Esophagus muscularis mucosa (tissue), 4 donors: ENCODE results near the gene CBL. TPM values are rescaled to one million over a fixed set of nuclear protein-coding genes. Genes with fewer than 3 reads are reported as not detected.

ENCODE experiments used
- DNase-seq: peaks from one replicate; pipeline ENCODE4 v3.0.0-alpha.2; 2017; ENCODE audit errors: extremely low spot score
- H3K27ac ChIP-seq, 4 donors: fragments of 200-600 bp; sonication (generic); replicated peaks in 1 of 4; 1 replicate in 3 of 4; 2 replicates in 1 of 4; pipeline ENCODE4 v1.5.1; 2016 to 2019; ENCODE audit warnings: mild to moderate bottlenecking in 1 of 4
- H3K27me3 ChIP-seq, 4 donors: fragments of 200-600 bp; sonication (generic); one replicate each; pipeline versions ENCODE4 v1.5.1 to v1.6.0; 2016 to 2019
- H3K36me3 ChIP-seq, 4 donors: fragments of 200-600 bp; sonication (generic); one replicate each; pipeline ENCODE4 v1.5.1; 2016 to 2019
- H3K4me1 ChIP-seq, 4 donors: fragments of 200-600 bp; sonication (generic); one replicate each; pipeline ENCODE4 v1.5.1; 2016 to 2019
- H3K4me3 ChIP-seq, 4 donors: fragments of 200-600 bp; sonication (generic); 1 replicate in 2 of 4; 2 replicates in 2 of 4; pipeline ENCODE4 v1.5.1; 2016 to 2019; ENCODE audit warnings: mild to moderate bottlenecking in 4 of 4, moderate library complexity in 1 of 4
- H3K9me3 ChIP-seq, 4 donors: fragments of 200-600 bp; sonication (generic); 1 replicate in 3 of 4; 2 replicates in 1 of 4; pipeline ENCODE4 v1.5.1; 2016 to 2019
- EP300 ChIP-seq: sonication (generic); formaldehyde crosslinking; IDR thresholded peaks from one replicate; pipeline ENCODE4 v1.6.1; 2017; ENCODE audit warnings: antibody characterized with exemption
- POLR2A ChIP-seq: fragments of 450-650 bp; IDR thresholded peaks from one replicate; pipeline ENCODE4 v1.6.1; 2017; ENCODE audit warnings: antibody characterized with exemption, moderate library complexity, mild to moderate bottlenecking, low read depth
- POLR2AphosphoS5 ChIP-seq, 2 donors: sonication (generic); formaldehyde crosslinking; IDR thresholded peaks; one replicate each; pipeline ENCODE4 v1.6.1; 2017; ENCODE audit warnings: antibody characterized with exemption in 2 of 2
- WGBS: methylation state at CpG from one replicate; pipeline ENCODE4 v1.1.5; 2018; 5-methylcytosine and 5-hydroxymethylcytosine counted together
- intact Hi-C: fragments of 100-400 bp; cut with DNase I; formaldehyde crosslinking; loops from one replicate; pipeline ENCODE4 v1.15.1; 2023
- total RNA-seq, 4 donors: library from RNA; depleted of rRNA; stranded (reverse); fragments of >200 nt; gene quantifications; one replicate each; pipeline versions ENCODE4 v1.1.0 to v1.2.1, GENCODE V29; 2016
- TF ChIP-seq, protein P1 (sequence below), 3 experiments: fragments of 200-600 bp in 2 of 3; fragments of 450-650 bp in 1 of 3; sonication (generic) in 2 of 3; IDR thresholded peaks; one replicate each; pipeline ENCODE4 v1.5.1; 2017 to 2019; ENCODE audit warnings: antibody characterized with exemption in 3 of 3, mild to moderate bottlenecking in 2 of 3, moderate library complexity in 1 of 3

CBL gene
- total RNA-seq, 4 donors from 2014 or later: 20.7 to 27.7 (median 24.1) TPM

DNA sequence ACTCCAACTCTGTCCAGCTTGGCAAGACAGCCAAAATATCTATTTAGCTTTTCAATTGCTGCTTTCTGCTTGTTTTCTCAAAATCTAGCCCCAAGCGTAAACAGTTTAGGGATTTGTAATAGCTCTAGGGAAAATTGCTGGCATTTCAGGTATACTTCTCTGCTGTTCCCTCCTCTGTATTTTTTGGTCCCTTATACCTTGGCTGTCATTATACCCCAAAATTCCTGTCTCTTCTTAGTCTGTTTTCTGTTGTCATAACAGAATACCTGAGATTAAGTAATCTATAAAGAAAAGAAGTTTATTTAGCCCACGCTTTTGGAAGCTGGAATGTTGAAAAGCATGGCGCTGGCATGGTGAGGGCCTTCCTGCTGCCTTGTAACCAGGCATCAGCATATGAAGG is 87.3 kb downstream of the CBL start:
- Histone ChIP-seq H3K9me3 (peaks cover 0 to 9% (median 0%) of the 10 kb centered on the region in 4 donors), H3K27ac (no peak overlapping the region), H3K36me3 (peaks cover 0 to 41% (median 30%) of the 10 kb centered on the region in 4 donors), H3K4me1 (peaks cover 11 to 21% (median 18%) of the 10 kb centered on the region in 4 donors), H3K27me3 (no peaks in the 10 kb centered on the region), H3K4me3 (no peak overlapping the region)
- DNase-seq: no peak
- WGBS: 88% methylated on average over 3 of the region's 3 CpGs
- no peak for TF ChIP-seq POLR2AphosphoS5 (IDR thresholded peaks at IDR 0.05)
- no peak for TF ChIP-seq POLR2A
- no peak for TF ChIP-seq EP300
- TF ChIP-seq, protein P1, sequence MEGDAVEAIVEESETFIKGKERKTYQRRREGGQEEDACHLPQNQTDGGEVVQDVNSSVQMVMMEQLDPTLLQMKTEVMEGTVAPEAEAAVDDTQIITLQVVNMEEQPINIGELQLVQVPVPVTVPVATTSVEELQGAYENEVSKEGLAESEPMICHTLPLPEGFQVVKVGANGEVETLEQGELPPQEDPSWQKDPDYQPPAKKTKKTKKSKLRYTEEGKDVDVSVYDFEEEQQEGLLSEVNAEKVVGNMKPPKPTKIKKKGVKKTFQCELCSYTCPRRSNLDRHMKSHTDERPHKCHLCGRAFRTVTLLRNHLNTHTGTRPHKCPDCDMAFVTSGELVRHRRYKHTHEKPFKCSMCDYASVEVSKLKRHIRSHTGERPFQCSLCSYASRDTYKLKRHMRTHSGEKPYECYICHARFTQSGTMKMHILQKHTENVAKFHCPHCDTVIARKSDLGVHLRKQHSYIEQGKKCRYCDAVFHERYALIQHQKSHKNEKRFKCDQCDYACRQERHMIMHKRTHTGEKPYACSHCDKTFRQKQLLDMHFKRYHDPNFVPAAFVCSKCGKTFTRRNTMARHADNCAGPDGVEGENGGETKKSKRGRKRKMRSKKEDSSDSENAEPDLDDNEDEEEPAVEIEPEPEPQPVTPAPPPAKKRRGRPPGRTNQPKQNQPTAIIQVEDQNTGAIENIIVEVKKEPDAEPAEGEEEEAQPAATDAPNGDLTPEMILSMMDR (IDR thresholded peaks at IDR 0.05): no peak
- intact Hi-C loops: no loop called here

DNA sequence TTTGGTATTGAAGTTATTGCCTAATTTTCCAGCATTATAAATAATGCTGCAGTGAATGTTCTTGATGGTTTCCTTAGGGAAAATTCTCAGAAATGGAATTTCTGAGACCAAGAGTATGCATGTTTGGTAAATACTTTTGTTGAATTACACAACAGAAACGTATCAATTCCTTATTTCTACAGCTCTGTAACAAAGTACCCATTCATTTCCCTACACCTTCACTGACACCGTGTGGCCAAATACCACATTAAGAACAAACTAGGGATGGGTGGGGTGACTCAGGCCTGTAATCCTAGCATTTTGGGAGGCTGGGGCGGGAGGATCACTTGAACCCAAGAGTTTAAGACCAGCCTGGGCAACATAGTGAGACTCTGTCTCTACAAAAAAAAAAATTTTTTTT is 89.0 kb downstream of the CBL start:
- no peak for TF ChIP-seq EP300
- TF ChIP-seq, protein P1 (IDR thresholded peaks at IDR 0.05): no peak
- no peak for TF ChIP-seq POLR2AphosphoS5 (IDR thresholded peaks at IDR 0.05)
- no peak for TF ChIP-seq POLR2A
- Histone ChIP-seq H3K9me3 (peaks cover 0 to 9% (median 0%) of the 10 kb centered on the region in 4 donors), H3K27ac (no peak overlapping the region), H3K27me3 (no peaks in the 10 kb centered on the region), H3K4me3 (no peak overlapping the region), H3K4me1 (peaks cover 19 to 37% (median 35%) of the 10 kb centered on the region in 4 donors), H3K36me3 (peaks cover 11 to 48% (median 42%) of the 10 kb centered on the region in 4 donors)
- WGBS: 60% methylated on average over 3 of the region's 3 CpGs
- intact Hi-C loops: no loop called here
- no peak for DNase-seq

DNA sequence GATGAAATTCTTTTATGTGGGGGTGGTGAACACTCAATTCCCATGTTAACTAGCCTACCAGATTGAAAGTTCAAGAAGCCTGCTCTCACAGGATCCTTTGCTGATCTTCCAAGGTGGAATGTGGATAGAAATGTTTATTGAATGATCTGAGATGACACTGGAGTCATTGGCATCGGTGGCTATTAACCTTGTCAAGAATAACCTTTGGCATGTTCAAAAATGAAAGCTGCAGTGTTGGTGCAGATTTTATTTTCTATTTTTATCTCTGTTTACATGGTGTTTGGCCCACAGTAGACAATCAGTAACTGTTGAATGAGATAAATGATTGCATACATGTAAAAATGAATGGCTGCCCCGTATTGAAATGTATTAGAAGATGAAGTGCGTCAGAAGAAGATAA is 91.8 kb downstream of the CBL start:
- peaks cover 22 to 53% (median 52%) of the 10 kb centered on the region in 4 donors for H3K4me1 ChIP-seq
- TF ChIP-seq POLR2AphosphoS5 (IDR thresholded peaks at IDR 0.05): no peak
- no peak for TF ChIP-seq POLR2A
- TF ChIP-seq EP300: no peak
- TF ChIP-seq, protein P1 (IDR thresholded peaks at IDR 0.05): no peak
- no peak for DNase-seq
- H3K4me3 ChIP-seq: no peak overlapping the region
- H3K9me3 ChIP-seq: no peaks in the 10 kb centered on the region
- WGBS: 65% methylated on average over 3 of the region's 3 CpGs
- H3K27me3 ChIP-seq: no peaks in the 10 kb centered on the region
- peaks cover 11 to 61% (median 40%) of the 10 kb centered on the region in 4 donors for H3K36me3 ChIP-seq
- H3K27ac ChIP-seq: peak overlapping the region; percentile 74 to 98 (median 77)
- intact Hi-C loops: no loop called here

DNA sequence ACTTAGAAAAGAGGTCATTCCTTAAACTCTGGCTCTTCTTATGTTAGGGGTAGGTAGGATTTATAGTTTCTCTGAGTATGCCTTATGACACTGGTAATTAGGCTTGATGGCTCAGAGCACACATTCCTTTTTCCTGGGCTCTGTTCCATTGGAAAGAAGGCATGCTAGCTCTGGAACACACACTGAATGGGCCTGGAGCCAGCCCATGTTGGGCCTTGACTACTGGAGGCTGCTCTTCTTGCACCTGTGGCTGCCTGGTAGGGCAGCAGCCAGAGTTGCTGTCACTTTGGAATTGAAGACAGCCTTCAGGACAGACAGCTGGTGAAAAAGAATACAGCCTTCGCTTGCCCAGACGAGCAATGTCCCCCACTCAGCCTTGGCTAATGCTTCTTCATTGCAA is 92.6 kb downstream of the CBL start:
- TF ChIP-seq EP300 (no peak), POLR2AphosphoS5 (IDR thresholded peaks at IDR 0.05) (peak; percentile 58 to 72)
- DNase-seq: no peak
- WGBS: 80% methylated on average over 2 of the region's 2 CpGs
- Histone ChIP-seq H3K4me1 (peaks cover 22 to 59% (median 55%) of the 10 kb centered on the region in 4 donors), H3K36me3 (peaks cover 11 to 68% (median 46%) of the 10 kb centered on the region in 4 donors), H3K27me3 (no peaks in the 10 kb centered on the region), H3K4me3 (no peak overlapping the region), H3K9me3 (no peaks in the 10 kb centered on the region), H3K27ac (peak overlapping the region; percentile 74 to 98 (median 77))
- intact Hi-C loops: no loop called here

DNA sequence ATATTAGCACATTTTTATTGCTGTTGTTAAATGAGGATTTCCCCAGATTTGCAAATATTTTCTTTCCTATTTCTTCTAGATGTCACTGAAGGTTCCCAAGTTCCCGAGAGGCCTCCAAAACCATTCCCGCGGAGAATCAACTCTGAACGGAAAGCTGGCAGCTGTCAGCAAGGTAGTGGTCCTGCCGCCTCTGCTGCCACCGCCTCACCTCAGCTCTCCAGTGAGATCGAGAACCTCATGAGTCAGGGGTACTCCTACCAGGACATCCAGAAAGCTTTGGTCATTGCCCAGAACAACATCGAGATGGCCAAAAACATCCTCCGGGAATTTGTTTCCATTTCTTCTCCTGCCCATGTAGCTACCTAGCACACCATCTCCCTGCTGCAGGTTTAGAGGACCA is 93.3 kb downstream of the CBL start:
- no peak for TF ChIP-seq EP300
- no peak for TF ChIP-seq POLR2A
- TF ChIP-seq, protein P1 (IDR thresholded peaks at IDR 0.05): no peak
- no peak for TF ChIP-seq POLR2AphosphoS5 (IDR thresholded peaks at IDR 0.05)
- Histone ChIP-seq H3K27me3 (no peaks in the 10 kb centered on the region), H3K4me3 (no peak overlapping the region), H3K4me1 (peaks cover 22 to 60% (median 56%) of the 10 kb centered on the region in 4 donors), H3K27ac (peak overlapping the region; percentile 60 to 98 (median 76)), H3K36me3 (peaks cover 11 to 72% (median 53%) of the 10 kb centered on the region in 4 donors), H3K9me3 (no peaks in the 10 kb centered on the region)
- intact Hi-C loops: no loop called here
- 93% methylated on average over 9 of the region's 9 CpGs for WGBS
- DNase-seq: no peak
